K562 (cell line): ENCODE measurements around the gene ODF2.

ENCODE experiments used
- CC2D1A ChIP-seq: fragments of 450-650 bp; IDR thresholded peaks from 2 replicates; pipeline ENCODE4 v1.6.1; 2017; ENCODE audit warnings: mild to moderate bottlenecking
- CHD1 ChIP-seq: fragments of 200-600 bp; sonication (generic); IDR thresholded peaks from one replicate; pipeline ENCODE4 v1.6.1; 2012; ENCODE audit warnings: mild to moderate bottlenecking, moderate library complexity, low read length, inconsistent platforms
- EP300 ChIP-seq: IDR thresholded peaks from 2 replicates; pipeline ENCODE4 v1.6.1; 2012; ENCODE audit warnings: low read length, improper control_type of control experiment
- POLR2A ChIP-seq: fragments of 450-650 bp; conservative IDR thresholded peaks from 2 replicates; pipeline ENCODE4 v1.6.1; 2016
- RAD21 ChIP-seq, 2 experiments: fragments of 250-450 bp in 1 of 2; fragments of 450-650 bp in 1 of 2; sonication (Bioruptor Pico) in 1 of 2; formaldehyde crosslinking in 1 of 2; IDR thresholded peaks in 1 of 2; conservative IDR thresholded peaks in 1 of 2; 2 replicates each; pipeline versions ENCODE4 v1.4.0 to v1.8.0; 2020 to 2022; ENCODE audit warnings: mild to moderate bottlenecking in 2 of 2, moderate library complexity in 1 of 2
- RBBP5 ChIP-seq: fragments of 200-600 bp; sonication (generic); IDR thresholded peaks from 2 replicates; pipeline ENCODE4 v1.6.1; 2012; ENCODE audit warnings: borderline replicate concordance, mild to moderate bottlenecking, low read length, control low read depth, inconsistent platforms; ENCODE audit not compliant: insufficient read depth, poor library complexity, severe bottlenecking
- SAP30 ChIP-seq: fragments of 200-600 bp; sonication (generic); IDR thresholded peaks from 2 replicates; pipeline ENCODE4 v1.6.1; 2012; ENCODE audit warnings: borderline replicate concordance, low read depth, mild to moderate bottlenecking, moderate library complexity, low read length, control low read depth, inconsistent platforms; ENCODE audit not compliant: insufficient read depth, poor library complexity, severe bottlenecking
- SMARCB1 ChIP-seq: IDR thresholded peaks from 2 replicates; pipeline ENCODE4 v1.6.1; 2011; ENCODE audit warnings: improper control_type of control experiment, low read depth; ENCODE audit not compliant: insufficient read length
- ZNF76 ChIP-seq: fragments of 250-450 bp; sonication (Bioruptor Pico); IDR thresholded peaks from 2 replicates; pipeline ENCODE4 v1.4.0; 2020; ENCODE audit warnings: mild to moderate bottlenecking, moderate library complexity, borderline replicate concordance
- TF ChIP-seq, protein P1 (sequence below): sonication (generic); IDR thresholded peaks from 2 replicates; pipeline ENCODE4 v1.6.1; 2016
- TF ChIP-seq, protein P2 (sequence below), 2 experiments: fragments of 450-650 bp; formaldehyde crosslinking in 1 of 2; IDR thresholded peaks; 2 replicates each; pipeline versions ENCODE4 v1.4.0 to v1.6.1; 2014 to 2020; ENCODE audit warnings: mild to moderate bottlenecking in 2 of 2, borderline replicate concordance in 1 of 2, low read depth in 1 of 2
- TF ChIP-seq, protein P3 (sequence below): fragments of 150-350 bp; conservative IDR thresholded peaks from 2 replicates; pipeline ENCODE4 v1.6.1; 2014; ENCODE audit warnings: low read length

DNA sequence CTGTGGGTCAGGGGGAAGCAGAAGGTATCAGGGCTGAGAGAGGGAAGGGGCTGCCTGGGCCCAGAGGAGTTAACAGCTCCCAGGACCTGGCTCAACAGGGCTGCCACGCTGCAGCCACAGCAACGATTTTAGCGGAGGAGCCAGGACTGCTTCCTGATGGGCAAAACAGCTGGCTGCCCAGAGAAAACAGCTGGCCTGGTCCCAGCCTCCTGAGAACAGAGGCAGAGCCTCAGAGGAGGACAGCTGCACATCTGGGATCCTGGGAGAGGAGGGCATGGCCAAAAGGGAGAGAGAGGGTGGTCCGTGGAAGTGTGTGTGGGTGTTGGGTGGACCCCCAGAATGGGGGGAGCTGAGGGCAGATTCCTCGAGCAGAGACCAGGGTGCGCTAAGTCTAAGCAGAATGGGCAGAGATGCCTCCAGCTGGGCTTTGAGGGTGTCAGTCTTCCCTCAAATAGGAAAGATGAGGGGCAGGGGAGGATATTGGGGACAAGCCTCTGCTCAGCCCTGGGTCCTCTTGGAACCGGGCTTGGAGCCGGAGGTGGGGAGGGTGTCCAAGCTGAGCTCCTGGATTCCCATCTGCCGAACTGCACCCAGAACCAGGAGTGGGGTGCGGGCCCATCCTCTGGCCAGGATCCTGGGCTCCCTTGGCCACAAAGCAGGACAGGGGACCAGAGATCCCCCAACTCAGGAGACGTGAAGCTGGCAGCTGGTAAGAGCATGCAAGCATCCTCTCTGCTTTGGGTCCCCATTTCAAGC lies 44.3 kb upstream of the ODF2 start:
- no peak for TF ChIP-seq POLR2A
- TF ChIP-seq, protein P1, sequence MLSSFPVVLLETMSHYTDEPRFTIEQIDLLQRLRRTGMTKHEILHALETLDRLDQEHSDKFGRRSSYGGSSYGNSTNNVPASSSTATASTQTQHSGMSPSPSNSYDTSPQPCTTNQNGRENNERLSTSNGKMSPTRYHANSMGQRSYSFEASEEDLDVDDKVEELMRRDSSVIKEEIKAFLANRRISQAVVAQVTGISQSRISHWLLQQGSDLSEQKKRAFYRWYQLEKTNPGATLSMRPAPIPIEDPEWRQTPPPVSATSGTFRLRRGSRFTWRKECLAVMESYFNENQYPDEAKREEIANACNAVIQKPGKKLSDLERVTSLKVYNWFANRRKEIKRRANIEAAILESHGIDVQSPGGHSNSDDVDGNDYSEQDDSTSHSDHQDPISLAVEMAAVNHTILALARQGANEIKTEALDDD, result no peak
- no peak for TF ChIP-seq RBBP5
- no peak for TF ChIP-seq CC2D1A
- TF ChIP-seq CHD1, result no peak
- TF ChIP-seq, protein P2, sequence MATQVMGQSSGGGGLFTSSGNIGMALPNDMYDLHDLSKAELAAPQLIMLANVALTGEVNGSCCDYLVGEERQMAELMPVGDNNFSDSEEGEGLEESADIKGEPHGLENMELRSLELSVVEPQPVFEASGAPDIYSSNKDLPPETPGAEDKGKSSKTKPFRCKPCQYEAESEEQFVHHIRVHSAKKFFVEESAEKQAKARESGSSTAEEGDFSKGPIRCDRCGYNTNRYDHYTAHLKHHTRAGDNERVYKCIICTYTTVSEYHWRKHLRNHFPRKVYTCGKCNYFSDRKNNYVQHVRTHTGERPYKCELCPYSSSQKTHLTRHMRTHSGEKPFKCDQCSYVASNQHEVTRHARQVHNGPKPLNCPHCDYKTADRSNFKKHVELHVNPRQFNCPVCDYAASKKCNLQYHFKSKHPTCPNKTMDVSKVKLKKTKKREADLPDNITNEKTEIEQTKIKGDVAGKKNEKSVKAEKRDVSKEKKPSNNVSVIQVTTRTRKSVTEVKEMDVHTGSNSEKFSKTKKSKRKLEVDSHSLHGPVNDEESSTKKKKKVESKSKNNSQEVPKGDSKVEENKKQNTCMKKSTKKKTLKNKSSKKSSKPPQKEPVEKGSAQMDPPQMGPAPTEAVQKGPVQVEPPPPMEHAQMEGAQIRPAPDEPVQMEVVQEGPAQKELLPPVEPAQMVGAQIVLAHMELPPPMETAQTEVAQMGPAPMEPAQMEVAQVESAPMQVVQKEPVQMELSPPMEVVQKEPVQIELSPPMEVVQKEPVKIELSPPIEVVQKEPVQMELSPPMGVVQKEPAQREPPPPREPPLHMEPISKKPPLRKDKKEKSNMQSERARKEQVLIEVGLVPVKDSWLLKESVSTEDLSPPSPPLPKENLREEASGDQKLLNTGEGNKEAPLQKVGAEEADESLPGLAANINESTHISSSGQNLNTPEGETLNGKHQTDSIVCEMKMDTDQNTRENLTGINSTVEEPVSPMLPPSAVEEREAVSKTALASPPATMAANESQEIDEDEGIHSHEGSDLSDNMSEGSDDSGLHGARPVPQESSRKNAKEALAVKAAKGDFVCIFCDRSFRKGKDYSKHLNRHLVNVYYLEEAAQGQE (IDR thresholded peaks at IDR 0.05; ENCODE audit: borderline replicate concordance), result no peak
- TF ChIP-seq, protein P2 (CRISPR knock-in tag; IDR thresholded peaks at IDR 0.05; ENCODE audit: low read depth), result no peak
- TF ChIP-seq, protein P3, sequence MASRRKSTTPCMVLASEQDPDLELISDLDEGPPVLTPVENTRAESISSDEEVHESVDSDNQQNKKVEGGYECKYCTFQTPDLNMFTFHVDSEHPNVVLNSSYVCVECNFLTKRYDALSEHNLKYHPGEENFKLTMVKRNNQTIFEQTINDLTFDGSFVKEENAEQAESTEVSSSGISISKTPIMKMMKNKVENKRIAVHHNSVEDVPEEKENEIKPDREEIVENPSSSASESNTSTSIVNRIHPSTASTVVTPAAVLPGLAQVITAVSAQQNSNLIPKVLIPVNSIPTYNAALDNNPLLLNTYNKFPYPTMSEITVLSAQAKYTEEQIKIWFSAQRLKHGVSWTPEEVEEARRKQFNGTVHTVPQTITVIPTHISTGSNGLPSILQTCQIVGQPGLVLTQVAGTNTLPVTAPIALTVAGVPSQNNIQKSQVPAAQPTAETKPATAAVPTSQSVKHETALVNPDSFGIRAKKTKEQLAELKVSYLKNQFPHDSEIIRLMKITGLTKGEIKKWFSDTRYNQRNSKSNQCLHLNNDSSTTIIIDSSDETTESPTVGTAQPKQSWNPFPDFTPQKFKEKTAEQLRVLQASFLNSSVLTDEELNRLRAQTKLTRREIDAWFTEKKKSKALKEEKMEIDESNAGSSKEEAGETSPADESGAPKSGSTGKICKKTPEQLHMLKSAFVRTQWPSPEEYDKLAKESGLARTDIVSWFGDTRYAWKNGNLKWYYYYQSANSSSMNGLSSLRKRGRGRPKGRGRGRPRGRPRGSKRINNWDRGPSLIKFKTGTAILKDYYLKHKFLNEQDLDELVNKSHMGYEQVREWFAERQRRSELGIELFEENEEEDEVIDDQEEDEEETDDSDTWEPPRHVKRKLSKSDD, result no peak
- TF ChIP-seq EP300, result no peak
- TF ChIP-seq SAP30, result no peak
- TF ChIP-seq SMARCB1, result no peak
- no peak for TF ChIP-seq RAD21 (CRISPR knock-in tag; conservative IDR thresholded peaks at IDR 0.05 in 1 of 2, IDR thresholded peaks at IDR 0.05 in 1 of 2)
- TF ChIP-seq ZNF76, result no peak
